Uterus (tissue), 2 donors: Measurements from ENCODE around the gene TNFRSF9.

Experiments
- CTCF ChIP-seq, 4 experiments: fragments of 200-600 bp in 2 of 4; fragments of 450-650 bp in 2 of 4; sonication (generic) in 2 of 4; IDR thresholded peaks; one replicate each; pipeline ENCODE4 v1.5.1; 2016 to 2019; ENCODE audit warnings: antibody characterized with exemption in 4 of 4, mild to moderate bottlenecking in 2 of 4, moderate library complexity in 1 of 4
- POLR2A ChIP-seq, 2 donors: fragments of 450-650 bp; IDR thresholded peaks; one replicate each; pipeline ENCODE4 v1.6.1; 2016; ENCODE audit warnings: antibody characterized with exemption in 2 of 2, mild to moderate bottlenecking in 1 of 2, moderate library complexity in 1 of 2

- no peak for TF ChIP-seq CTCF (IDR thresholded peaks at IDR 0.05)
- no peak for TF ChIP-seq POLR2A (IDR thresholded peaks at IDR 0.05)
Measured at GRCh38 chr1:7905262-7905661, 35.4 kb downstream of the TNFRSF9 start.
